ENCODE data around the gene TRPV4. TPM values are rescaled to one million over a fixed set of nuclear protein-coding genes. Genes with fewer than 3 reads are reported as not detected.

Gene TRPV4
- total and polyA plus RNA-seq, 10 of the 15 experiments (the other 5 are each of a cell fraction or from before 2014, with no cell fraction given): not detected

DNA sequence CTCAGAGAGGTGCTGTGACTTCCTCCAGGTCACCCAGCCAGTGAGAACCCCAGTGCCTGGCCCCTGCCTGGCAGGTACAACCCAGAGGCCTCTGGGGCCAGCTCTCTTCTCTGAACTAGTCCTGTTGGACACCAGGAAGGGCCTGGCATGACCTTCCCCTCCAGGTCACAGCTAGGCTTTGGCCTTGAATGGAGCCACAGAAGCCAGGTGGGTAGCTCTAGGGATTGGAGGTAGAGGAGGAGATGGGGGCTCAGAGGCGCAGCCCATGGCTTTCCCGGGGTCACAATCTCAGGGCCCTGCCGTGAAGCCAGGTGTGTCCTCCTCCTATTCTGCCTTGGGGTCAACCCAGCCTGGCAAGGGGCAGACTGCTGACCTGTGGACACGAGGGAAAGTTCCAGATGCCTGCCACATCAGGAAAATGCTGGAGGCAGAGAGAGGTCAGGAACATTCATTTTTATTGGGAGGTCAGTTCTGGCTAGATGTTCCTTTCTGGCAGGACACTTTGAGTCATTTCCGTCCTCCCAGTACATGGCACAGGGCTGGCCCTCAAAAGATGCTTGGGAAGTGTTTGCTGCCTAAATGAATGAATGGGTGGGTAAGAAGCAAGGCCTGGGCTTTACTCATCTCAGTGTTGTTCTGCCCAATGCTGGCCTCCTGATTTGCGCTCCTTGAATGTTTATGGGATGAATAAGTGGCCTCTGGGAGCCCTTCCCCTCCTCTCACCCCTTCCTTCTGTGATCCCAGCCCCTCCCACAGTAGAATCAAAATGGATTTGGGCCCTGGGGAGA, 94.1 kb downstream of the TRPV4 start:
- DNase-seq (ENCODE audit: low read depth, low spot score) (no peak), ATAC-seq (no peak), FAIRE-seq (no peak)
- Histone ChIP-seq H3K9me3 (replicated peaks; ENCODE audit: control insufficient read depth, insufficient read depth, low read length) (no peaks in the 10 kb centered on the region), H3K27ac (ENCODE audit: control insufficient read depth, insufficient read depth) (no peak overlapping the region), H3K79me2 (ENCODE audit: control insufficient read depth, insufficient read depth, low read length) (no peaks in the 10 kb centered on the region), H3K9ac (ENCODE audit: control insufficient read depth, insufficient read depth, low read length) (no peak overlapping the region), H2AFZ (ENCODE audit: control insufficient read depth, low read depth, low read length) (no peak overlapping the region), H3K36me3 (ENCODE audit: control insufficient read depth in 2 of 2, insufficient read depth in 2 of 2, low read length in 1 of 2) (no peaks in the 10 kb centered on the region), H3K4me2 (ENCODE audit: control insufficient read depth, insufficient read depth) (no peak overlapping the region), H3K4me3 (no peak overlapping the region), H4K20me1 (ENCODE audit: control insufficient read depth, insufficient read depth) (no peaks in the 10 kb centered on the region), H3K27me3 (replicated peaks in 1 of 2; ENCODE audit: control insufficient read depth in 2 of 2, insufficient read depth in 2 of 2, low read length in 1 of 2) (no peaks in the 10 kb centered on the region; a peak in 3 of 4 replicates), H3K4me1 (ENCODE audit: control insufficient read depth, insufficient read depth, low read length) (no peaks in the 10 kb centered on the region)
- no TSS peak for BruUV-seq (replicated peaks)
- ChIA-PET RAD21 (ENCODE audit: unreplicated experiment) (no interaction called here), CTCF (interaction anchor here (0.7 to 2.3 kb wide), 2 partner anchors 37 to 141 kb away, joined by 4 to 11 read pairs; no protein-coding TSS in a partner anchor), SMC1A (ENCODE audit: uncharacterized antibody, unreplicated experiment) (no interaction called here), POLR2A (no interaction called here)
- in situ Hi-C loops (cut with MboI): no loop called here
- 16% methylated on average over 6 of the region's 6 CpGs for WGBS (ENCODE audit: insufficient coverage, insufficient replicate concordance, low lambda C conversion rate, missing lambda C conversion rate)
- intact Hi-C loops (cut with micrococcal nuclease; ENCODE audit: unreplicated experiment): no loop called here
- TF ChIP-seq ZNF274 (IDR thresholded peaks at IDR 0.05; ENCODE audit: insufficient read depth, insufficient read length) (no peak), TCF12 (IDR thresholded peaks at IDR 0.05; ENCODE audit: low read depth, low read length) (no peak), PRDM15 (CRISPR knock-in tag; IDR thresholded peaks at IDR 0.05) (no peak), ETV6 (conservative IDR thresholded peaks at IDR 0.05 in 1 of 2, IDR thresholded peaks at IDR 0.05 in 1 of 2; ENCODE audit: borderline replicate concordance in 1 of 2, low read depth in 1 of 2) (no peak), ZNF384 (IDR thresholded peaks at IDR 0.05; ENCODE audit: borderline replicate concordance, low read depth, low read length) (no peak), HSF1 (IDR thresholded peaks at IDR 0.05; ENCODE audit: low read depth, low read length) (no peak), NFXL1 (IDR thresholded peaks at IDR 0.05; ENCODE audit: borderline replicate concordance) (no peak), REST (IDR thresholded peaks at IDR 0.05; ENCODE audit: low read depth, low read length) (no peak), LARP7 (IDR thresholded peaks at IDR 0.05) (no peak)

All from GM12878 (cell line).